A549 treated with CORT108297 at 1 μM for 4 hours (cell line): ENCODE results near the gene HNRNPCL4. TPM values are rescaled to one million over a fixed set of nuclear protein-coding genes. Genes with fewer than 3 reads are reported as not detected.

Source experiments
- total RNA-seq: library from RNA; stranded (reverse); fragments of 200-300 nt; extraction: Qiagen RNA extraction; gene quantifications from 5 replicates; pipeline ENCODE4 v1.2.3, GENCODE V29; 2022

The HNRNPCL4 gene
- total RNA-seq, result not detected in 5 replicates

DNA sequence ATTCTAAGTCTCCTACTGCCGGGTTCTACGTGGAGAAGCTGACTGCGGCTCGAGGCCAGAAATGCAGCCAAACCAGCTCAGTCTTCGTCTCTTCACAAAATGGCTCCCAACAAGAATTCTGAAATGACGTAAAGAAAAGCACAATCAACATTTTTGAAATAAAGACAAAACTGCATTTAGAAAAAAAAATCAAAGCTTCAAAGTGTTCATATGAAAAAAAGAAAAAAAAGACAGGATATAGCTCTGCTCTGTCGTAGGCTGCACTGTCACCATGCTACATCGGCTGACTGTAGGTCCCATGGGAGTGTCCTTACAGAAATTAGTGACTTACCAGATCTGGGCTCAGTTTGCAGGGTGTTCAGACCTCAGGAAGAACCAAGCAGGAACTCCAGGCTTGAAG lies at the start of gene HNRNPCL4:
Gene HNRNPCL4 (minus strand): TSS at position 101 of the 400 bp plus-strand sequence. CDS start 164 bp downstream, outside the sequence.

DNA sequence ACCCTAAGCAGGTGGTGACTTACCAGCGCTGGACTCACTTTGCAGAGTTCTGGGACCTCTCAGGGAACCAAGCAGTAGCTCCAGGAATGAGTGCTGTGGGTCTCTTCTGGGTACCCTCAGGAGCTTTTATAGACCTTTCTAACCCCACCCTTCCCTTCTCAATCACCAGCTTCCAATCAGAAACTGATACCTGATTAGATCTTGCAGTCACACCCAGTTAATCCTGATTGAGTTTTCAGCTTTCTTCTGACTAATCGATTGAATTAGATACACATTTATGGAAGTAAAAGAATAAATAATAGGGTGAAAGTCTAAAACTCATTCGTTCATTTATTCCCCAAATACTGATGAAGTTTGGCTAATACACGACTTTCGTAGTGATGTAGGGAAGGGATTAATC lies 35.9 kb upstream of the HNRNPCL4 start, which contains the start of gene PRAMEF13:
Gene PRAMEF13 (minus strand): TSS at position 101 of the 400 bp plus-strand sequence. CDS start 1,820 bp downstream, outside the sequence.

DNA sequence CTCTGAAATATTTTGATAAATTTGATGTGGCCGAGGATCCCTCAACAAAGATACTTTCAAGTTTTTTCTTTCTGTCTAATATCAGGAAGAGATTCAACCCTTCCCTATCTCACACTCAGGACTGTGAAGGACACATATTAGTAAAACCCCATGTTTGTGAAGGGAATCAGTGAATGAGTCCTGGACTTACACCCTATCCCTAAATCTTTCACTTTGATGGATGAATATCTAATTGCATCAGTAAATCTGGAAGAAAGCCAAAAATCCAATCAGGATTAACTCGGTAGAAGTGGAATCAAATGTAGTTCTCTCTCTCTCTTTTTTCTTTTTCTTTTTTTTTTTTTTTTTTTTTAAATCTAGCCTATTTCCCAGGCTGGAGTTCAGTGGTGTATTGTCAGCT lies 6.1 kb upstream of the HNRNPCL4 start, which contains the start of gene PRAMEF9:
Gene PRAMEF9 (plus strand): TSS at position 301 of the 400 bp plus-strand sequence. CDS start 3,433 bp downstream, outside the sequence.

DNA sequence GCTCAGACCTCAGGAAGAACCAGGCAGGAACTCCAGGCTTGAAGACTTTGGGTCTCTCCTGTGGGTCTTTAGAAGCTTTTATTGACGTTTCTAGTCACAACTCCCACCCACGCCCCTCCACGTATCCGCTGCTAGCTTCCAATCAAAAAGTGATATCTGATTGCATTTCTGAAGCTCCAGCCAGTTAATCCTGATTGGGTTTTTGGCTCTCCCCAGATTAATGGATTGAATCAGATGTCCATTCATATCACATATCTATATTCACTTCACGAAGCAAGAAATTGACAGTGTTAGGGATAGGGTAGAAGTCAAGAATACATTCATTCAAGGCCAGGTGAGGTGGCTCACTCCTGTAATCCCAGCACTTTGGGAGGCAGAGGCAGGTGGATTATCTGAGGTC lies 9.5 kb downstream of the HNRNPCL4 start, which contains the start of gene PRAMEF26:
Gene PRAMEF26 (minus strand): TSS at position 101 of the 400 bp plus-strand sequence. CDS start 2,914 bp downstream, outside the sequence.

DNA sequence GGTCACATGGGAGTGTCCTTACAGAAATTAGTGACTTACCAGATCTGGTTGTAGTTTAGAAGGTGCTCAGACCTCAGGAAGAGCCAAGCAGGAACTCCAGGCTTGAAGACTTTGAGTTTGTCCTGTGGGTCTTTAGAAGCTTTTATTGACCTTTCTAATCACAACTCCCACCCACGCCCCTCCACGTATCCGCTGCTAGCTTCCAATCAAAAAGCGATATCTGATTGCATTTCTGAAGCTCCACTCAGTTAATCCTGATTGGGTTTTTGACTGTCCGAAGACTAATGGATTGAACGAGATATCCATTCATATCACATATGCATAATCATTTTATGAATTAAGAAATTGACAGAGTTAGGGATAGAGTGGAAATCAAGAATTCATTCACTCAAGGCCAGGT lies 48.7 kb downstream of the HNRNPCL4 start, which contains the start of gene HNRNPCL2:
Gene HNRNPCL2 (minus strand): TSS at position 101 of the 400 bp plus-strand sequence. CDS start 454 bp downstream, outside the sequence.

Other genes with a start within 250 kb of the HNRNPCL4 start
- gene PRAMEF7, start 249.0 kb downstream of the HNRNPCL4 start, total RNA-seq, result not detected in 5 replicates
- not detected in 5 replicates for gene PRAMEF6, start 218.1 kb downstream of the HNRNPCL4 start, total RNA-seq
- not detected in 5 replicates for gene PRAMEF27, start 109.1 kb downstream of the HNRNPCL4 start, total RNA-seq
- not detected in 5 replicates for gene HNRNPCL3, start 104.9 kb downstream of the HNRNPCL4 start, total RNA-seq
- gene PRAMEF25, start 94.9 kb downstream of the HNRNPCL4 start, total RNA-seq, result not detected in 5 replicates
- not detected in 5 replicates for gene HNRNPCL2, start 48.8 kb downstream of the HNRNPCL4 start, total RNA-seq
- gene PRAMEF26, start 9.6 kb downstream of the HNRNPCL4 start, total RNA-seq, result not detected in 5 replicates
- gene PRAMEF9, start 6.2 kb upstream of the HNRNPCL4 start, total RNA-seq, result not detected in 5 replicates
- gene PRAMEF13, start 35.8 kb upstream of the HNRNPCL4 start, total RNA-seq, result not detected in 5 replicates
- not detected in 5 replicates for gene PRAMEF18, start 60.5 kb upstream of the HNRNPCL4 start, total RNA-seq
- not detected in 5 replicates for gene PRAMEF5, start 88.6 kb upstream of the HNRNPCL4 start, total RNA-seq
- not detected in 5 replicates for gene PRAMEF8, start 119.5 kb upstream of the HNRNPCL4 start, total RNA-seq
- not detected in 5 replicates for gene PRAMEF33, start 137.9 kb upstream of the HNRNPCL4 start, total RNA-seq
- not detected in 5 replicates for gene PRAMEF15, start 149.9 kb upstream of the HNRNPCL4 start, total RNA-seq
- not detected in 5 replicates for gene PRAMEF14, start 181.5 kb upstream of the HNRNPCL4 start, total RNA-seq
- not detected in 5 replicates for gene PRAMEF19, start 206.3 kb upstream of the HNRNPCL4 start, total RNA-seq
- not detected in 5 replicates for gene PRAMEF17, start 224.0 kb upstream of the HNRNPCL4 start, total RNA-seq
- not detected in 5 replicates for gene PRAMEF20, start 244.8 kb upstream of the HNRNPCL4 start, total RNA-seq